ENCODE measurements around the gene SCCPDH. TPM values are rescaled to one million over a fixed set of nuclear protein-coding genes. Genes with fewer than 3 reads are reported as not detected.

The SCCPDH gene
- total and polyA plus RNA-seq, 2 donors (not counting 3 experiments of a cell fraction or from before 2014, with no cell fraction given) = 24.4 to 37.5 TPM

DNA sequence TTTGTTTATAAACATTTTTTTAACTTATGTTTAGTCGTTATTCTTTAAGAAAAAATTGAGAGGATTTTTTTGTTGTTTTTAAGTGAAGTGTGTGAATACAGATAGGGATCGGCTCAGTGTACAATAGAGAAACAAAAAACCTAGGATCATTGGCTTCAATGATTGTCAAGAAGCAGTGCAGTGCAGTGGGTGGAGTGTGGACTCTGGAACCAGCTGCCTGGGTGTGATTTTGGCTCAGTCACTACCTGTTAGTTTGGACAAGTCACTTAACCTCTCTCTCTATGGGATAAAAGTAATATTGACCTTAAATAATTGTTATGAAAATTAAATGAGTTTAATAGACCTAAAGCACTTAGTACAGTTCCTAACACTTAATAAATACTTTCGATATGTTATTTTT, 41.3 kb downstream of the SCCPDH start:
- H3K4me2 ChIP-seq (ENCODE audit: insufficient read depth, low read length) = no peak overlapping the region
- no peak for DNase-seq (ENCODE audit: low read depth, low spot score)
- H3K79me2 ChIP-seq (ENCODE audit: control insufficient read depth, insufficient read depth, low read length) = no peaks in the 10 kb centered on the region
- BruUV-seq (replicated peaks) = no TSS peak
- no peaks in the 10 kb centered on the region for H3K9me3 ChIP-seq (replicated peaks; ENCODE audit: control insufficient read depth, insufficient read depth, low read length)
- H3K27ac ChIP-seq (ENCODE audit: insufficient read depth, low read depth, low read length) = no peak overlapping the region
- H3K27me3 ChIP-seq (ENCODE audit: control insufficient read depth in 2 of 2, insufficient read depth in 2 of 2, low read length in 2 of 2) = no peaks in the 10 kb centered on the region
- intact Hi-C loops (cut with micrococcal nuclease) = no loop called here
- ChIA-PET CTCF (interaction anchor here (0.7 kb wide), 1 partner anchor 27 kb away, joined by 3 read pairs; no protein-coding TSS in a partner anchor), POLR2A (no interaction called here)
- no peaks in the 10 kb centered on the region for H3K9me1 ChIP-seq (replicated peaks; ENCODE audit: control insufficient read depth, extremely low read depth, insufficient read depth, low read length)
- no peak for FAIRE-seq
- no peak overlapping the region for H3K4me3 ChIP-seq (replicated peaks in 1 of 3; ENCODE audit: insufficient read depth in 1 of 3, low read depth in 1 of 3, low read length in 3 of 3)
- H3K36me3 ChIP-seq (ENCODE audit: control insufficient read depth in 2 of 2, extremely low read depth in 1 of 2, insufficient read depth in 2 of 2, low read length in 2 of 2) = peaks cover 6 to 21% of the 10 kb centered on the region in 2 experiments
- H4K20me1 ChIP-seq (replicated peaks; ENCODE audit: control insufficient read depth, extremely low read depth, insufficient read depth, low read length) = no peaks in the 10 kb centered on the region
- H2AFZ ChIP-seq (ENCODE audit: low read depth, low read length) = no peak overlapping the region
- TF ChIP-seq, protein P1, sequence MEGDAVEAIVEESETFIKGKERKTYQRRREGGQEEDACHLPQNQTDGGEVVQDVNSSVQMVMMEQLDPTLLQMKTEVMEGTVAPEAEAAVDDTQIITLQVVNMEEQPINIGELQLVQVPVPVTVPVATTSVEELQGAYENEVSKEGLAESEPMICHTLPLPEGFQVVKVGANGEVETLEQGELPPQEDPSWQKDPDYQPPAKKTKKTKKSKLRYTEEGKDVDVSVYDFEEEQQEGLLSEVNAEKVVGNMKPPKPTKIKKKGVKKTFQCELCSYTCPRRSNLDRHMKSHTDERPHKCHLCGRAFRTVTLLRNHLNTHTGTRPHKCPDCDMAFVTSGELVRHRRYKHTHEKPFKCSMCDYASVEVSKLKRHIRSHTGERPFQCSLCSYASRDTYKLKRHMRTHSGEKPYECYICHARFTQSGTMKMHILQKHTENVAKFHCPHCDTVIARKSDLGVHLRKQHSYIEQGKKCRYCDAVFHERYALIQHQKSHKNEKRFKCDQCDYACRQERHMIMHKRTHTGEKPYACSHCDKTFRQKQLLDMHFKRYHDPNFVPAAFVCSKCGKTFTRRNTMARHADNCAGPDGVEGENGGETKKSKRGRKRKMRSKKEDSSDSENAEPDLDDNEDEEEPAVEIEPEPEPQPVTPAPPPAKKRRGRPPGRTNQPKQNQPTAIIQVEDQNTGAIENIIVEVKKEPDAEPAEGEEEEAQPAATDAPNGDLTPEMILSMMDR (IDR thresholded peaks at IDR 0.05; ENCODE audit: extremely low read depth in 1 of 2, insufficient read depth in 1 of 2, low read depth in 1 of 2, low read length in 2 of 2) = no peak
- TF ChIP-seq GATA2 (IDR thresholded peaks at IDR 0.05; ENCODE audit: insufficient read depth, insufficient read length, low read depth, low read length) = no peak
- TF ChIP-seq FOS (IDR thresholded peaks at IDR 0.05; ENCODE audit: borderline replicate concordance, insufficient read depth, low read length) = no peak
- TF ChIP-seq, protein P2, sequence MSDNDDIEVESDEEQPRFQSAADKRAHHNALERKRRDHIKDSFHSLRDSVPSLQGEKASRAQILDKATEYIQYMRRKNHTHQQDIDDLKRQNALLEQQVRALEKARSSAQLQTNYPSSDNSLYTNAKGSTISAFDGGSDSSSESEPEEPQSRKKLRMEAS (IDR thresholded peaks at IDR 0.05; ENCODE audit: insufficient read depth, insufficient read length) = no peak
- no peak for TF ChIP-seq EZH2 (IDR thresholded peaks at IDR 0.05; ENCODE audit: borderline replicate concordance, low read depth, low read length, severe bottlenecking)
- no peak for TF ChIP-seq MYC (IDR thresholded peaks at IDR 0.05; ENCODE audit: low read depth, low read length)
- TF ChIP-seq POLR2AphosphoS5 (IDR thresholded peaks at IDR 0.05; ENCODE audit: insufficient read depth, low read depth, low read length) = no peak
- TF ChIP-seq POLR2A (IDR thresholded peaks at IDR 0.05; ENCODE audit: low read depth, low read length) = no peak
- no peak for TF ChIP-seq JUN (IDR thresholded peaks at IDR 0.05; ENCODE audit: borderline replicate concordance, insufficient read depth, insufficient read length, low read depth)
- dilution Hi-C loops (cut with MboI; ENCODE audit: extremely low pct_ligation_motif_present, low sequenced_read_pairs) = no loop called here
- H3K4me1 ChIP-seq (ENCODE audit: control insufficient read depth, extremely low read depth, insufficient read depth, low read length) = no peaks in the 10 kb centered on the region
- H3K9ac ChIP-seq (replicated peaks; ENCODE audit: extremely low read depth, insufficient read depth, low read length) = no peak overlapping the region
